ENCODE results near the gene SPHK1.

DNA sequence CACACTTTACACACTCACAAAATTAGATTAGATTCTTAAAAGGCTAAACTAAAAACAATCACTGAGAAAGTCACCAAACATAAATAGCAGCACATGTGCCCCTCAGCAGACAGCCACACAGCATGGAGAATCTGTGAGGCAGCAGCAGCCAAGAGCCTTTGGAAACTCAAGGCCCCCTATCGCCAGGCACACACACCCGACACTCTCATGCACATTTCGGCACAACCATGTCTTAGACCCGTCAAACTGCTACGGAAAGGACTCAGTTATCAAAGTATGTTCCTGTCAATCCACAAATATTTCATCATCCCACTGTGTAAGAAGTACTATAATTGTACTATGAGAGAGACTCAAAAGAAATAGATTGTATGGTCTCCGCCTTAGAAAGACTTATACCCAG lies 47.6 kb downstream of the SPHK1 start:
- TF ChIP-seq POLR2A (IDR thresholded peaks at IDR 0.05; ENCODE audit: low read length), result no peak
- TF ChIP-seq GATA1 (IDR thresholded peaks at IDR 0.05; ENCODE audit: low read depth, low read length), result no peak
